ENCODE results near the gene TMEM167A. TPM values are rescaled to one million over a fixed set of nuclear protein-coding genes. Genes with fewer than 3 reads are reported as not detected.
A peak's percentile ranks its signal among the peaks of the same experiment; 100 is the strongest.

Gene TMEM167A, protein sequence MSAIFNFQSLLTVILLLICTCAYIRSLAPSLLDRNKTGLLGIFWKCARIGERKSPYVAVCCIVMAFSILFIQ
- total RNA-seq, result 10 to 100 TPM; 17.7 to 46.2 (median 36.4) TPM

DNA sequence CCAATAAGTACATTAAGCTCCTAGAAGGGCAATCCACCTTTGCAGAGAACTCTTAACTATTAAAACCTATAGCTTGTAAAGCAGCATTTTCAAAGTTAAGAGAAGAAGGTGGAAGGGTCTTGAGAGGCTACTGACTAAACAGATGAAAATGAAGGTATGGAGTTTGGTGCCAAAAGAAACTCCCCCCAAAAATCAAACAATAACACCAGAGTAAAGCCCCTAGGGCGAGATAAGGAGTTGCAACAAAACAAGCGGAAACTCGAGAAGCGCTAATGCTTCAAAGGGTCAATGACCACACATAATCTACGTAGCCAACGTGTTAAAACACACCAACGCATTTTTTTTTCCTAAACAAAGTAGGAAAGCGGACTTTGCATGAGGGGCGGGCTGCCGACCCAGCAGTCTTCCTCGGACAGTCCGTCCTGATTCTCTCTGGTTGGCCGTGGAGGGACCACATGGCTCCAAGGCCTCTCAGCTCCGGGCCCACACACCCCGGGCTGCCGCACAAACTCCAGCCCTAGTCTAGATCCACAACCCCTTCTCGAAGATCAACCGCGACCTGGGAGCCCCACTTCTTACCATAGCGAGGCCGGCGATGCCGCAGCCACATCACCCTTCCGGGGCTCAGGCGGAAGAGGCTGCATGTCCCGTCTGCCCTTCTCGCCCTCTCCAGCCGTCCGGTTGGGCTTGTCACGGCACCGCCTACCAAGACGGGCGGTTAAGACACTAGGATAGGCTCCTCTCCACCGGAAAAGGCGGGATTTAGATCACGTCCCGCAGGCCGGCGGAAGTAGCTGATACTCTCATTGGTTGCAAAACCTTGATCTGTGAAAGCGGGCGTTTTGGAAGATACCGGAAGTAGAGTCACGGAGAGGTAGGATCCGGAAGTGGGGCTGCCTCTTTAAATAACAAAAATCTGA, at the start of gene TMEM167A, which contains the start of gene XRCC4:
Gene TMEM167A, minus strand, starts transcription at position 653 of the 920 bp plus-strand sequence. Its CDS starts 71 bp downstream, at position 582.
Gene XRCC4, plus strand, starts transcription at position 806 of the 920 bp plus-strand sequence. CDS start 27,373 bp downstream, outside the sequence.
- Histone ChIP-seq H3K27ac (peak within 1 kb of the TSS; percentile 82 to 95 (median 84)), H3K4me1 (peaks cover 0 to 30% (median 7%) of the 10 kb centered on the region in 4 donors), H3K27me3 (no peaks in the 10 kb centered on the region), H3K36me3 (no peaks in the 10 kb centered on the region), H3K4me3 (peak within 1 kb of the TSS; percentile 64 to 93 (median 80)), H3K9me3 (no peaks in the 10 kb centered on the region)
- DNase-seq, result peak; percentile 94 to 98 (median 95)
- TF ChIP-seq, protein P1, sequence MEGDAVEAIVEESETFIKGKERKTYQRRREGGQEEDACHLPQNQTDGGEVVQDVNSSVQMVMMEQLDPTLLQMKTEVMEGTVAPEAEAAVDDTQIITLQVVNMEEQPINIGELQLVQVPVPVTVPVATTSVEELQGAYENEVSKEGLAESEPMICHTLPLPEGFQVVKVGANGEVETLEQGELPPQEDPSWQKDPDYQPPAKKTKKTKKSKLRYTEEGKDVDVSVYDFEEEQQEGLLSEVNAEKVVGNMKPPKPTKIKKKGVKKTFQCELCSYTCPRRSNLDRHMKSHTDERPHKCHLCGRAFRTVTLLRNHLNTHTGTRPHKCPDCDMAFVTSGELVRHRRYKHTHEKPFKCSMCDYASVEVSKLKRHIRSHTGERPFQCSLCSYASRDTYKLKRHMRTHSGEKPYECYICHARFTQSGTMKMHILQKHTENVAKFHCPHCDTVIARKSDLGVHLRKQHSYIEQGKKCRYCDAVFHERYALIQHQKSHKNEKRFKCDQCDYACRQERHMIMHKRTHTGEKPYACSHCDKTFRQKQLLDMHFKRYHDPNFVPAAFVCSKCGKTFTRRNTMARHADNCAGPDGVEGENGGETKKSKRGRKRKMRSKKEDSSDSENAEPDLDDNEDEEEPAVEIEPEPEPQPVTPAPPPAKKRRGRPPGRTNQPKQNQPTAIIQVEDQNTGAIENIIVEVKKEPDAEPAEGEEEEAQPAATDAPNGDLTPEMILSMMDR (IDR thresholded peaks at IDR 0.05), result no peak
- TF ChIP-seq POLR2A (IDR thresholded peaks at IDR 0.05), result peak; percentile 87 to 91

DNA sequence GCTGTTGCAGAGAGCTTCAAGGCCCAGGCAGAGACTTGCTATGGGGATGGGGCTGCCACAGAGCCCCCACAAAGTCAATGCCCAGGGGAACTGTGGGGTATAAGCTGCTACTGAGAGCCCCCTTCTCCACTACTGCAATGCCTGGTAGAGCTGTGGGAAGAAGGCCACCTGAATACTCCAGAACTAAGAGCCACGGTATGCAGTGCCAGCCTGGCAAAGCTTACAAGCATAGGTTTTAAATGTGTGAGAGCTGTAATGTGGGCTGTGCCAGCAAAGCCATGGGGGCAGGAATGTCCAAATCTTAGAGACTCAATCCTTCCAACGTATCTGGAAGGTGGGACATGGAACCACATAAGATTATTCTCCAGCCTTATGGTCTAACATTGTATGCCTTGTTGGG, 49.3 kb upstream of the TMEM167A start:
- TF ChIP-seq, protein P1 (IDR thresholded peaks at IDR 0.05), result no peak
- no peak for TF ChIP-seq POLR2A (IDR thresholded peaks at IDR 0.05)
- no peak overlapping the region for H3K27ac ChIP-seq
- no peak for DNase-seq
- H3K36me3 ChIP-seq, result no peaks in the 10 kb centered on the region
- H3K27me3 ChIP-seq, result no peaks in the 10 kb centered on the region
- H3K4me1 ChIP-seq, result no peaks in the 10 kb centered on the region
- H3K9me3 ChIP-seq, result peaks cover 0 to 5% (median 0%) of the 10 kb centered on the region in 4 donors
- no peak overlapping the region for H3K4me3 ChIP-seq

DNA sequence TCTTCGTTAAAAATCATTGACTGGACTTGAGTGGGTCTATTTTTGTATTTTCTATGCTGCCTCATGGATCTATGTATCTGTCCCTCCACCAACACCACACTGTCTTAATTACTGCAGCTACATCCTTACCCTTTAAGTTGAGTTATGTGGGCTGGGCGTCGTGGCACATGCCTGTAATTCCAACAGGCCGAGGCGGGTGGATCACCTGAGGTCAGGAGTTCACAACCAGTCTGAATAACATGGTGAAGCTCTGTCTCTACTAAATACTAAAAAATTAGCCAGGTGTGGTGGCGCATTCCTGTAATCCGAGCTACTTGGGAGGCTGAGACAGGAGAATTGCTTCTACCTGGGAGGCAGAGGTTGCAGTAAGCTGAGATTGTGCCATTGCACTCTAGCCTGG, 48.4 kb upstream of the TMEM167A start:
- Histone ChIP-seq H3K27me3 (no peaks in the 10 kb centered on the region), H3K27ac (no peak overlapping the region), H3K4me3 (no peak overlapping the region), H3K36me3 (no peaks in the 10 kb centered on the region), H3K9me3 (peaks cover 0 to 5% (median 0%) of the 10 kb centered on the region in 4 donors), H3K4me1 (no peaks in the 10 kb centered on the region)
- TF ChIP-seq, protein P1 (IDR thresholded peaks at IDR 0.05), result no peak
- no peak for TF ChIP-seq POLR2A (IDR thresholded peaks at IDR 0.05)
- no peak for DNase-seq

DNA sequence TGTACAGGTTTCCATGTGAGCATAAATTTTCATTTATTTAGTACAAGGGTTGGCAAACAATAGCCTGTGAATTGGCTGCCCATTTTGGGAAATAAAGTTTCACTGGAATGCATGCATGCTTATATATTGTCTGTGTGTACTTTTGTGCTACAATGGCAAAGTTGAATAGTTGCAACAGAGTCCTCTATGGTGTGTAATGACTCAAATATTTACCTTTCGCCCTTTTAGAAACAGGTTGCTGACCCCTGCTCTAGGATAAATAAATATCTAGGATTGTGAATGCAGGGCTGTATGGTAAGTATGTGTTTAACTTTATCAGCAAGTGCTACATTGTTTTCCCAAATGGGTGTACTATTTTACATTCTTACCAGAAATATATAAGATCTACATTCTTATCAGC, 47.4 kb upstream of the TMEM167A start:
- no peak overlapping the region for H3K4me3 ChIP-seq
- TF ChIP-seq POLR2A (IDR thresholded peaks at IDR 0.05), result no peak
- TF ChIP-seq, protein P1 (IDR thresholded peaks at IDR 0.05), result no peak
- H3K36me3 ChIP-seq, result no peaks in the 10 kb centered on the region
- H3K9me3 ChIP-seq, result peaks cover 0 to 5% (median 0%) of the 10 kb centered on the region in 4 donors
- H3K27ac ChIP-seq, result no peak overlapping the region
- no peaks in the 10 kb centered on the region for H3K4me1 ChIP-seq
- H3K27me3 ChIP-seq, result no peaks in the 10 kb centered on the region
- no peak for DNase-seq

DNA sequence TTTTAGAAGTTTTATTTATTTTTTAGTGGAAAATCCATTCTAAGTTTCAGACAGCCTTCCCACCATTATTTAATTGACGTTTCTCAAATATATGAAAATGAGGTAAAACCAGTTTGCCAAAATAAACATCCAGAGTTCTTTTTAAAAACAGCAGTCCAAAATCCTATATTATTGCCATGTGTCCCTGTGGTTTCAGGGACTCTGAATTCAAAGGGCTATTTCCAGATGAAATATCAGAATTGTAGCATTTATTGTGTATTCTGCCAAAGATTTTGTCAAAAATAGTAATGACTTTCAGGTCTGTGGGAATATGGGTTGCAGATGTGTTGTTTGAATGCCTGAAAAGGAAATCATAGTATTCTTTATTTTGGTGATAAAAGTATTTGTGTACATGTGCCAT, 41.8 kb upstream of the TMEM167A start:
- H3K27me3 ChIP-seq, result no peaks in the 10 kb centered on the region
- H3K4me1 ChIP-seq, result no peaks in the 10 kb centered on the region
- no peak for DNase-seq
- no peak overlapping the region for H3K27ac ChIP-seq
- H3K4me3 ChIP-seq, result no peak overlapping the region
- no peaks in the 10 kb centered on the region for H3K36me3 ChIP-seq
- TF ChIP-seq POLR2A (IDR thresholded peaks at IDR 0.05), result no peak
- TF ChIP-seq, protein P1 (IDR thresholded peaks at IDR 0.05), result no peak
- no peaks in the 10 kb centered on the region for H3K9me3 ChIP-seq

Measured in Peyer's patch (tissue), 4 donors.